Measurements from ENCODE around the gene LMBRD2.

Gene LMBRD2

DNA sequence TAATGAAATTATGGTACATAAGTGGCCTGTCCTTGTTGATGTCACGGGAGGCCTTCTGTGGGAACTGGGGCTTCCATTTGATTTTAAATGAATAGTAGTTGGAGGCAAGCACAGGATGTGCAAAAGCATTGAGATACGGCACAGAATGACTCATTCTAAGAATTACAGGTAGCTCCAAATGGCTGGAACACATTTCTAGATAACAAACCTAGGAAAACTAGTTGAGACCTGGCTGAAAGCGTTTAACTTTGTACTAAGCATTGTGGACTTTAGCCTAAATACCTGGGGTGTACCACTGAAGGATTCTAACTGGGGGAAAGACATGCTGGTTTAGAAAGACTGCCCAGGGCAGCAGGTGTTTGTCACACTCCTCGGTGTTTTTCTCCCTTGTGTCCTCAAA, 9.7 kb upstream of the LMBRD2 start:
- H3K4me3 ChIP-seq (ENCODE audit: low read depth, low read length): no peak overlapping the region

DNA sequence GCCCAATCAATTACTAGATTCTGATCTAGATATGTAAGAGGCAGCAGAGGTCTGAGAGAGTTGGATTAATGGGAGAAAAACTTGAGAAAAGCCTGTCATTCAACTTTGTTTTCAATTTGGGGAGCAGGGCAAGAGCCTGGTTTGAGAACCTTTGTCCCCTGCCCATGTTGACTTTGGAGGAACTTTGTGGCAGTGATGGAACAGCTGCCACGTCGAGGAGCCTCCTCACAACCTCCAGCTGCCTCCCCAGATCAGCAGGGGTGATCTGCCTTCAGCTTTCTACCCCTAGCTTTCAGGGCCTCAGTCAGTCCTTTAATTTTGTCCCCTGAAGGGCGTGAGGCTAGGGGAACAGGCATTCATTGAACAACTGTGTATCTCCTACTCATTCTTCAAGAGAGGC, 8.9 kb upstream of the LMBRD2 start:
- TF ChIP-seq, protein P1, sequence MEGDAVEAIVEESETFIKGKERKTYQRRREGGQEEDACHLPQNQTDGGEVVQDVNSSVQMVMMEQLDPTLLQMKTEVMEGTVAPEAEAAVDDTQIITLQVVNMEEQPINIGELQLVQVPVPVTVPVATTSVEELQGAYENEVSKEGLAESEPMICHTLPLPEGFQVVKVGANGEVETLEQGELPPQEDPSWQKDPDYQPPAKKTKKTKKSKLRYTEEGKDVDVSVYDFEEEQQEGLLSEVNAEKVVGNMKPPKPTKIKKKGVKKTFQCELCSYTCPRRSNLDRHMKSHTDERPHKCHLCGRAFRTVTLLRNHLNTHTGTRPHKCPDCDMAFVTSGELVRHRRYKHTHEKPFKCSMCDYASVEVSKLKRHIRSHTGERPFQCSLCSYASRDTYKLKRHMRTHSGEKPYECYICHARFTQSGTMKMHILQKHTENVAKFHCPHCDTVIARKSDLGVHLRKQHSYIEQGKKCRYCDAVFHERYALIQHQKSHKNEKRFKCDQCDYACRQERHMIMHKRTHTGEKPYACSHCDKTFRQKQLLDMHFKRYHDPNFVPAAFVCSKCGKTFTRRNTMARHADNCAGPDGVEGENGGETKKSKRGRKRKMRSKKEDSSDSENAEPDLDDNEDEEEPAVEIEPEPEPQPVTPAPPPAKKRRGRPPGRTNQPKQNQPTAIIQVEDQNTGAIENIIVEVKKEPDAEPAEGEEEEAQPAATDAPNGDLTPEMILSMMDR (IDR thresholded peaks at IDR 0.05; ENCODE audit: borderline replicate concordance, insufficient read depth, low read depth, low read length): no peak
- H3K4me3 ChIP-seq (ENCODE audit: low read depth, low read length): no peak overlapping the region

More for the DNA sequence above, 9.7 kb upstream of the LMBRD2 start:
- TF ChIP-seq, protein P1 (IDR thresholded peaks at IDR 0.05; ENCODE audit: borderline replicate concordance, insufficient read depth, low read depth, low read length): no peak

DNA sequence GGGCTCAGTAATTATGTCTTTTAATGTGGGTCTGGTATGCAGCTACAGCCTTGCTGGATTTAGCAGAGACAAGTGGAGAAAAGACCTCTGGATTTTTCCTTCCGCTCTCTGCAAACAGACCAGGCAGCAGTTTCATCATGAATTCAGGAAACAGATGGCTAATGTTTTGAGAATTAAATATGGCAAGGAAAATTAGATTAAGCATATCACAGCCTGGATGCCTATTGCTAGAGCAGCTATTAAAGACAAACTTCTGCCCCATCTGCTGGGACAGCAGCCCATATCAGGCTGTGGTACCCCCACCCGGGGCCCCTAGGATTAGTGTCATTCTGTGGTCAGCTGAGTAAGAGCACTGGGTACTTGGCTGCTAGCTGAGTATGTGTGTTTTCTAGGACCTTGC, 6.5 kb upstream of the LMBRD2 start:
- no peak overlapping the region for H3K4me3 ChIP-seq (ENCODE audit: low read depth, low read length)
- TF ChIP-seq, protein P1 (IDR thresholded peaks at IDR 0.05; ENCODE audit: borderline replicate concordance, insufficient read depth, low read depth, low read length): no peak

DNA sequence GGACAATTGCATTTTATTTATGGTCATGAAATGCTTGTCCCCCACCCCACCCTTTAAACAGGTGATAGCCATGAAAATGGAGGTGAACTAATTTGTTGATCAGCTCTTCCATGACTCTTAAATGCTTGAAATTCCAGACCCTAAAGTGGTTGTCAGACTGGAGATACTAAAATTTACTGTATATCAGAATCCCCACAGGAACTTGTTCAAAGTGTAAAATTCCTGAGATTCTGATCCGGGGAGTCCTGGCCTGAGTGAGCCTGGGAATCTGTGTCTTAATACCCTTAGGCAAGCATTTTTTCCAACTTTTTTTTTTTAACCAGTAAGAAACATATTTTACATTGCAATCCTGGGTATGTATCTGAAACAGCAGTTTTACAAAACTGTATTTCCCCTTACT, 4.9 kb upstream of the LMBRD2 start:
- TF ChIP-seq, protein P1 (IDR thresholded peaks at IDR 0.05; ENCODE audit: borderline replicate concordance, insufficient read depth, low read depth, low read length): no peak
- no peak overlapping the region for H3K4me3 ChIP-seq (ENCODE audit: low read depth, low read length)

DNA sequence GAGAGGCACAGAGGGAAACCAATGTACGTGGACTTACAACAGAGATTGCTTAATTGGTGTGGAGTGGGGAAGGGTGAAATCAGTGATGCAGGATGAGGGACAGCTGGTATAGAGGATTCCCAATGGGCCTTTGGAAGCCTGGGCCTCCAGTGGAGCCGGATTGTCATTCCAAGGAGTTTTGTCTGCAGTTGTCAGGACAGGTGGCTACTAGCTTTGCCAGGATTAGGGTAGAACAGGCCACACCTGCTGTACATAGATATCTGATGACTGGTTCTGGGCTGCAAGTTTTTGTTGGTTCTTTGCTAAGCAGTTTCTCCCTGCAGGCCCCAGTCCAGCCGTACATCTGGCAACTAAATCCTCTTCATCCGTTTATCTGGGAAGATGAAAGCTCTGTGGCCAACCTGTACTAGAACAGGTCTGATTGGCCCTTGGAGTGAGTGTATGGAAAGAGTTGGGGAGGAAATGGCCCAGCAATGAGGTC, 4.5 kb upstream of the LMBRD2 start:
- TF ChIP-seq, protein P1 (IDR thresholded peaks at IDR 0.05; ENCODE audit: borderline replicate concordance, insufficient read depth, low read depth, low read length): no peak
- H3K4me3 ChIP-seq (ENCODE audit: low read depth, low read length): no peak overlapping the region

DNA sequence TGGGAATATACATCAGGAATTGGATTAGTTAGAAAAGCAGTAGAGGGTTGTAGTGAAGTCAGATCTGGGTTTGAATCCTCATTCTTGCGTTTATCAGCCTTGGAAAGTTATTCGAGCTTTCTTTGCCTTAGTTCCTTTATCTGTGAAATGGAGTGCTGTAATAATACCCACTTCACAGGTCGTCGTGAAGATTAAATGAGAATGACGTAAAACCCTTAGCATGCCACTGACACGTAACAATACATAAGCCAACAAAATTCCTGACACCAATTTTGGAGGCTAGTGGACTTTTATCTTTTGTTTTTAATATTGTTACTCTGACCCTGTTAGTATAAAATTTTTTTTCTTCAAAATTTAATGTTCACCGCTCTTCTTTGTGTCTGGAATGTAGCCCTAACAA, 3.6 kb upstream of the LMBRD2 start:
- TF ChIP-seq, protein P1 (IDR thresholded peaks at IDR 0.05; ENCODE audit: borderline replicate concordance, insufficient read depth, low read depth, low read length): no peak
- no peak overlapping the region for H3K4me3 ChIP-seq (ENCODE audit: low read depth, low read length)

DNA sequence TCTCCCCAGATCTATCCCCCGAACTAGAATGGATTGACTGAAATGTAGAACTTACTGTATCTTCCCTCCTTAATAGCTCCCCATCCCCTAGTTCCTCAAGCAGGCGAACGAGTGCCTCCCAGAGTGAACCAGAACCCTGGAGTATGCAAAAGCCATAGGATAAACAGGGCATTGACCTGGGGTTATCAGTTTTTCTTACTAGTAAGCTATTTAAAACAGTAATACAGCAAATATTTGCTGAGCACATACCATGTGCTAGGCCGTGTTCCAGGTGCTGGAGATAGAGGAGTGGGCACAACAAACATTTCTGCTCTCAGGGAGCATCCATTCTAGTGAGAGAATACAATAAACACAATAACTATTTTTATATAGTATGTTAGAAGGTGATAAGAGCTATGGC, 2.0 kb upstream of the LMBRD2 start:
- H3K4me3 ChIP-seq (ENCODE audit: low read depth, low read length): no peak overlapping the region
- TF ChIP-seq, protein P1 (IDR thresholded peaks at IDR 0.05; ENCODE audit: borderline replicate concordance, insufficient read depth, low read depth, low read length): no peak

Data from GM12875 (cell line).